WTC11 (cell line): ENCODE measurements around the gene BTBD9. TPM values are rescaled to one million over a fixed set of nuclear protein-coding genes. Genes with fewer than 3 reads are reported as not detected.

Source experiments
- ATAC-seq: fragments of 200-7000 bp; cut with Tn5 transposase; 2 replicates; pipeline ENCODE4 v1.10.0; 2021; ENCODE audit warnings: mild to moderate bottlenecking, moderate library complexity
- CTCF ChIA-PET: fragments of 300-600 bp; sonication (Branson Sonifier 250); formaldehyde crosslinking; loops from one replicate; lab custom pipeline; 2021; ENCODE audit warnings: antibody characterized with exemption; lab: Charles Lee
- POLR2A ChIA-PET: fragments of 350-600 bp; sonication (Branson Sonifier 250); formaldehyde crosslinking; loops from one replicate; lab custom pipeline; 2021; ENCODE audit warnings: antibody characterized with exemption; lab: Charles Lee
- DNase-seq: peaks from one replicate; pipeline ENCODE4 v3.0.0; 2021; ENCODE audit warnings: low spot score
- H3K27ac Mint-ChIP-seq: 2 replicates; pipeline ENCODE4 v1.8.0; 2021; ENCODE audit warnings: mixed read lengths
- H3K27me3 Mint-ChIP-seq: 2 replicates; pipeline ENCODE4 v1.8.0; 2021; ENCODE audit warnings: low read depth, mild to moderate bottlenecking, moderate library complexity, mixed read lengths
- H3K36me3 Mint-ChIP-seq: 2 replicates; pipeline ENCODE4 v1.8.0; 2021; ENCODE audit warnings: mixed read lengths
- H3K4me1 Mint-ChIP-seq: 2 replicates; pipeline ENCODE4 v1.8.0; 2022; ENCODE audit warnings: mixed read lengths
- H3K4me3 Mint-ChIP-seq: 2 replicates; pipeline ENCODE4 v1.8.0; 2021; ENCODE audit warnings: mild to moderate bottlenecking, moderate library complexity, mixed read lengths
- H3K9me3 Mint-ChIP-seq: 2 replicates; pipeline ENCODE4 v1.8.0; 2021; ENCODE audit warnings: mixed read lengths
- AFF4 ChIP-seq: sonication (generic); formaldehyde crosslinking; IDR thresholded peaks from 2 replicates; pipeline ENCODE4 v1.8.1; 2023; ENCODE audit warnings: mild to moderate bottlenecking, missing genetic modification reagents, borderline replicate concordance
- ATF2 ChIP-seq: sonication (generic); formaldehyde crosslinking; IDR thresholded peaks from 2 replicates; pipeline ENCODE4 v1.8.1; 2022; ENCODE audit warnings: low read depth, missing genetic modification reagents, borderline replicate concordance
- CBFB ChIP-seq: sonication (generic); formaldehyde crosslinking; IDR thresholded peaks from 2 replicates; pipeline ENCODE4 v1.8.1; 2022; ENCODE audit warnings: mild to moderate bottlenecking, low read depth, missing genetic modification reagents
- CREB1 ChIP-seq: sonication (generic); formaldehyde crosslinking; IDR thresholded peaks from 2 replicates; pipeline ENCODE4 v1.8.0; 2023; ENCODE audit warnings: mild to moderate bottlenecking, missing genetic modification reagents
- ERG ChIP-seq: fragments of 250-450 bp; sonication (Bioruptor Pico); IDR thresholded peaks from 2 replicates; pipeline ENCODE4 v1.8.0; 2021; ENCODE audit warnings: mild to moderate bottlenecking
- FOXJ3 ChIP-seq: sonication (generic); formaldehyde crosslinking; IDR thresholded peaks from 2 replicates; pipeline ENCODE4 v1.9.0; 2021; ENCODE audit warnings: missing genetic modification reagents, mild to moderate bottlenecking, borderline replicate concordance
- MLX ChIP-seq: sonication (generic); formaldehyde crosslinking; IDR thresholded peaks from 2 replicates; pipeline ENCODE4 v1.8.1; 2023; ENCODE audit warnings: mild to moderate bottlenecking, missing genetic modification reagents, moderate library complexity
- PREB ChIP-seq: sonication (generic); formaldehyde crosslinking; IDR thresholded peaks from 2 replicates; pipeline ENCODE4 v1.8.1; 2022; ENCODE audit warnings: mild to moderate bottlenecking, missing genetic modification reagents, moderate library complexity, borderline replicate concordance
- RORB ChIP-seq: fragments of 250-450 bp; sonication (Bioruptor Pico); IDR thresholded peaks from 2 replicates; pipeline ENCODE4 v1.9.0; 2021; ENCODE audit warnings: mild to moderate bottlenecking
- SMAD4 ChIP-seq: sonication (generic); formaldehyde crosslinking; IDR thresholded peaks from 2 replicates; pipeline ENCODE4 v1.8.0; 2022; ENCODE audit warnings: mild to moderate bottlenecking, missing genetic modification reagents
- STAT6 ChIP-seq: sonication (generic); formaldehyde crosslinking; conservative IDR thresholded peaks from 2 replicates; pipeline ENCODE4 v1.8.1; 2023; ENCODE audit warnings: mild to moderate bottlenecking, low read depth, missing genetic modification reagents, moderate library complexity
- TP53 ChIP-seq: sonication (generic); formaldehyde crosslinking; IDR thresholded peaks from 2 replicates; pipeline ENCODE4 v1.8.1; 2023; ENCODE audit warnings: mild to moderate bottlenecking, missing genetic modification reagents
- ZNF232 ChIP-seq: sonication (generic); formaldehyde crosslinking; IDR thresholded peaks from 2 replicates; pipeline ENCODE4 v1.8.0; 2022; ENCODE audit warnings: mild to moderate bottlenecking, missing genetic modification reagents
- ZNF671 ChIP-seq: fragments of 250-450 bp; sonication (Bioruptor Pico); IDR thresholded peaks from 2 replicates; pipeline ENCODE4 v1.8.0; 2021; ENCODE audit warnings: mild to moderate bottlenecking
- ZSCAN18 ChIP-seq: fragments of 250-450 bp; sonication (Bioruptor Pico); IDR thresholded peaks from 2 replicates; pipeline ENCODE4 v2.1.2; 2022; ENCODE audit warnings: mild to moderate bottlenecking, moderate library complexity
- total RNA-seq: library from RNA; stranded (reverse); gene quantifications from 3 replicates; pipeline ENCODE4 v1.2.3, GENCODE V29; 2021
- TF ChIP-seq, protein P1 (sequence below): sonication (generic); formaldehyde crosslinking; conservative IDR thresholded peaks from 2 replicates; pipeline ENCODE4 v1.8.1; 2022; ENCODE audit warnings: mild to moderate bottlenecking, missing genetic modification reagents
- TF ChIP-seq, protein P2 (sequence below): sonication (generic); formaldehyde crosslinking; IDR thresholded peaks from 2 replicates; pipeline ENCODE4 v1.8.1; 2022; ENCODE audit warnings: mild to moderate bottlenecking, moderate library complexity, missing genetic modification reagents
- TF ChIP-seq, protein P3 (sequence below): fragments of 250-450 bp; sonication (Bioruptor Pico); IDR thresholded peaks from 2 replicates; pipeline ENCODE4 v1.9.0; 2021; ENCODE audit warnings: mild to moderate bottlenecking
- TF ChIP-seq, protein P4 (sequence below): sonication (generic); formaldehyde crosslinking; IDR thresholded peaks from 2 replicates; pipeline ENCODE4 v1.8.1; 2023; ENCODE audit warnings: mild to moderate bottlenecking, moderate library complexity, missing genetic modification reagents

The BTBD9 gene
- total RNA-seq, 1 experiment from 2014 or later: 4.2 TPM

- H3K36me3 Mint-ChIP-seq: no peaks in the 10 kb centered on the region
- H3K27ac Mint-ChIP-seq: no peak overlapping the region
- H3K27me3 Mint-ChIP-seq: no peaks in the 10 kb centered on the region
- H3K4me1 Mint-ChIP-seq: peaks cover 2% of the 10 kb centered on the region; the same call in 1 of the 2 replicates
- H3K9me3 Mint-ChIP-seq: no peaks in the 10 kb centered on the region
- no peak overlapping the region for H3K4me3 Mint-ChIP-seq
- ChIA-PET CTCF (no interaction called here), POLR2A (no interaction called here)
- TF ChIP-seq, protein P1, sequence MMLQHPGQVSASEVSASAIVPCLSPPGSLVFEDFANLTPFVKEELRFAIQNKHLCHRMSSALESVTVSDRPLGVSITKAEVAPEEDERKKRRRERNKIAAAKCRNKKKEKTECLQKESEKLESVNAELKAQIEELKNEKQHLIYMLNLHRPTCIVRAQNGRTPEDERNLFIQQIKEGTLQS (CRISPR knock-in tag): no peak
- TF ChIP-seq ATF2 (CRISPR knock-in tag): no peak
- no peak for TF ChIP-seq ZNF232 (CRISPR knock-in tag)
- TF ChIP-seq SMAD4 (CRISPR knock-in tag): no peak
- TF ChIP-seq STAT6: no peak
- TF ChIP-seq MLX: no peak
- TF ChIP-seq ZNF671 (CRISPR knock-in tag): no peak
- TF ChIP-seq FOXJ3 (CRISPR knock-in tag): no peak
- TF ChIP-seq RORB: no peak
- TF ChIP-seq CREB1 (CRISPR knock-in tag): no peak
- no peak for TF ChIP-seq CBFB (CRISPR knock-in tag)
- no peak for TF ChIP-seq ZSCAN18 (CRISPR knock-in tag)
- no peak for ATAC-seq
- no peak for DNase-seq
Measured at GRCh38 chr6:38604700-38605099, 35.0 kb downstream of the BTBD9 start.

DNA sequence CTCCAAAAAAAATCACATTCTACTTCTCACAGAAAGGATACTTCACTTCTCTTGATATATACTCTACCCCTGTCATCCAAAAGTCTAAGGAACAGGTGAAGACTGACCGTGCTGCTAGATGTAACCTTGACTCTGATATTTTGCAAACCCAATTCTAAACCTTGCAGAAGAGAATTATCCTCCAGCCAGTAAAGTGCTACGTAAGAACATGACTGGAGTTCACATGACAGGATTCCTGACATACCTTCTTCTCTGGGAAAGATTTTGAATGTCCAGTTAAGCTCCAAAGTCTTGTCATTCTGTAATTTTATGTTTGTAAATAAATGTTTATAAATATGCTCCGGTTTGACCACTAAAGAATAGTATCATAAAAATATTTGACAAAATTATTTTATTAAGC lies 35.8 kb downstream of the BTBD9 start:
- ATAC-seq: no peak
- ChIA-PET CTCF (no interaction called here), POLR2A (no interaction called here)
- Mint-ChIP-seq H3K9me3 (no peaks in the 10 kb centered on the region), H3K4me3 (no peak overlapping the region), H3K4me1 (peaks cover 2% of the 10 kb centered on the region; the same call in 1 of the 2 replicates), H3K27me3 (no peaks in the 10 kb centered on the region), H3K27ac (no peak overlapping the region), H3K36me3 (no peaks in the 10 kb centered on the region)
- DNase-seq: no peak
- TF ChIP-seq, protein P2, sequence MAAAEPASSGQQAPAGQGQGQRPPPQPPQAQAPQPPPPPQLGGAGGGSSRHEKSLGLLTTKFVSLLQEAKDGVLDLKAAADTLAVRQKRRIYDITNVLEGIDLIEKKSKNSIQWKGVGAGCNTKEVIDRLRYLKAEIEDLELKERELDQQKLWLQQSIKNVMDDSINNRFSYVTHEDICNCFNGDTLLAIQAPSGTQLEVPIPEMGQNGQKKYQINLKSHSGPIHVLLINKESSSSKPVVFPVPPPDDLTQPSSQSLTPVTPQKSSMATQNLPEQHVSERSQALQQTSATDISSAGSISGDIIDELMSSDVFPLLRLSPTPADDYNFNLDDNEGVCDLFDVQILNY (CRISPR knock-in tag): no peak
- TF ChIP-seq ERG (CRISPR knock-in tag): no peak
- TF ChIP-seq TP53 (CRISPR knock-in tag): no peak
- TF ChIP-seq, protein P3, sequence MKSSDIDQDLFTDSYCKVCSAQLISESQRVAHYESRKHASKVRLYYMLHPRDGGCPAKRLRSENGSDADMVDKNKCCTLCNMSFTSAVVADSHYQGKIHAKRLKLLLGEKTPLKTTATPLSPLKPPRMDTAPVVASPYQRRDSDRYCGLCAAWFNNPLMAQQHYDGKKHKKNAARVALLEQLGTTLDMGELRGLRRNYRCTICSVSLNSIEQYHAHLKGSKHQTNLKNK: no peak
- TF ChIP-seq PREB (CRISPR knock-in tag): no peak
- no peak for TF ChIP-seq ZNF671 (CRISPR knock-in tag)
- TF ChIP-seq AFF4 (CRISPR knock-in tag): no peak
- TF ChIP-seq, protein P4, sequence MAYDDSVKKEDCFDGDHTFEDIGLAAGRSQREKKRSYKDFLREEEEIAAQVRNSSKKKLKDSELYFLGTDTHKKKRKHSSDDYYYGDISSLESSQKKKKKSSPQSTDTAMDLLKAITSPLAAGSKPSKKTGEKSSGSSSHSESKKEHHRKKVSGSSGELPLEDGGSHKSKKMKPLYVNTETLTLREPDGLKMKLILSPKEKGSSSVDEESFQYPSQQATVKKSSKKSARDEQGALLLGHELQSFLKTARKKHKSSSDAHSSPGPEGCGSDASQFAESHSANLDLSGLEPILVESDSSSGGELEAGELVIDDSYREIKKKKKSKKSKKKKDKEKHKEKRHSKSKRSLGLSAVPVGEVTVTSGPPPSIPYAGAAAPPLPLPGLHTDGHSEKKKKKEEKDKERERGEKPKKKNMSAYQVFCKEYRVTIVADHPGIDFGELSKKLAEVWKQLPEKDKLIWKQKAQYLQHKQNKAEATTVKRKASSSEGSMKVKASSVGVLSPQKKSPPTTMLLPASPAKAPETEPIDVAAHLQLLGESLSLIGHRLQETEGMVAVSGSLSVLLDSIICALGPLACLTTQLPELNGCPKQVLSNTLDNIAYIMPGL: no peak
